HG03354 (cell line): ENCODE results near the gene PNPLA2.

Experiments
- ATAC-seq: cut with Tn5 transposase; IDR thresholded peaks from one replicate; pipeline ENCODE4 v1.9.1; 2021; ENCODE audit warnings: mild to moderate bottlenecking; ENCODE audit not compliant: unreplicated experiment, poor library complexity, severe bottlenecking

The PNPLA2 gene

DNA sequence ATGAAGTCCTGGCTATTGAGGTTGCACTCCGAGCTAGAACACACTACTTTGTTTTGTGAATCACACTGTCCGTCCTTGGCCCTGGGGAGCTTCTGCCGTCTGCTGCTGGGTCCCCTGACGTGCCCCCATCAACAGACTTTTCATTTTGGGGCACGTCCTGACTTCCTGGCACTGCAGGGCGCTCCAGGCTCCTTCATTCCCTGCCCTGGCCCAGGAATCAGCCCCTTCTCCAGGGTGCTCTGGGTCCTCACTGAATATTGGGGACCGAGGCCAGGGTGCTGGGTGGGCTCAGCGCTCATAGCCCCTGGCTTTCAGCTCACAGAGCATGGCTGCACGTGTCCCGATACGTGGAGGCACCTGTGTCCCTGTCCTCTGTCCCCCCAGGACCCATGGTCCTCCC, 46.2 kb downstream of the PNPLA2 start:
- ATAC-seq = no peak

DNA sequence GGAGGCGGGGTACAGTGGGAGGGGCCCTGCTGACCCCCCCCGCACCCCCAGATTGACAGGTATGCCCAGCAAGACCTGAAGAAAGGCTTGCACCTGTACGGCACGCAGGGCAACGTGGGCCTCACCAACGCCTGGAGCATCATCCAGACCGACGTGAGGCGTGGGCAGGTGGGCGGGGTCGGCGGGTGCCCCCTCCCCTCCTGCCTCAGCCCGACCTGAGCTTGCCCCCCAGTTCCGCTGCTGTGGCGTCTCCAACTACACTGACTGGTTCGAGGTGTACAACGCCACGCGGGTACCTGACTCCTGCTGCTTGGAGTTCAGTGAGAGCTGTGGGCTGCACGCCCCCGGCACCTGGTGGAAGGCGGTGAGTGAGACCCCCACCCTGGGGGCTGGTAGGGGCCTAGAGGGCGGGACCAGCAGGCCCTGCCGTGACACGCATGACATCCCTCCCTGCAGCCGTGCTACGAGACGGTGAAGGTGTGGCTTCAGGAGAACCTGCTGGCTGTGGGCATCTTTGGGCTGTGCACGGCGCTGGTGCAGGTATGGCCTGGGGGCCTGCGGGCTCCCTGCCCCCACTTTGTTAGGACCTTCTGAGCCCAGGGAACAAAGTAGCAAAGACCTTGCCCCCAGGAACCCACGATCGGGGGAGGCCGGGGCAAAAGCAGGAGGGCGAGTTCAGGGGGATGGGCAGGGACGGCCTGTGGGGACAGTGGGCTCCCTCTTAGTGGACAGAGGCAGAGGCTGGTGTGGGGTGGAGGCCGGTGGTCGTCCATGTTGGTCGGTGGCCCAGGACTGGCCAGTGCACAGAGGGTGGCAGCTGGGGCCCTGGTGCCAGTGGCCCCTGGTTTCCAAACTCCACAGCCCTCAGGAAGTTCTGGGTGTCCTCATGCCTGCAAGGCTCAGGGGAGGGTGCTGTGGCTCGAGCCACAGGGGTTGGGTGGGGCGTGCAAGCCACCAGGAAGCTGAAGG, 47.0 kb downstream of the PNPLA2 start:
- ATAC-seq = no peak

DNA sequence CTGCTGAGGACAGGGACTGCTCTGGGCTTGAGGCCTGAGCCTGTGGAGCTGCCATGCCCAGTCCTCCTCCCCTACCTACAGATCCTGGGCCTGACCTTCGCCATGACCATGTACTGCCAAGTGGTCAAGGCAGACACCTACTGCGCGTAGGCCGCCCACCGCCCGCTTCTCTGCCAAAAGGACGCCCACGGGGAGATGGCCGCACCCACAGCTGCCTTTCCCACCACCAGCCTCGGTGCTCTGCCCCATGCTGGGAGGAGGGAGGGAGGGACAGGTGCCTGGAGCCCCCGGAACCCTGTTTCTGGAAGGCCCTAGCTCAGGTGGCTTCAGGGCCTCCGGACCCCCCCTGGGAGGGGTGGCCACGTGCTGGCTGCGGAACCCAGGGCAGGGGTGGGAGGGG, 47.8 kb downstream of the PNPLA2 start:
- ATAC-seq = no peak

DNA sequence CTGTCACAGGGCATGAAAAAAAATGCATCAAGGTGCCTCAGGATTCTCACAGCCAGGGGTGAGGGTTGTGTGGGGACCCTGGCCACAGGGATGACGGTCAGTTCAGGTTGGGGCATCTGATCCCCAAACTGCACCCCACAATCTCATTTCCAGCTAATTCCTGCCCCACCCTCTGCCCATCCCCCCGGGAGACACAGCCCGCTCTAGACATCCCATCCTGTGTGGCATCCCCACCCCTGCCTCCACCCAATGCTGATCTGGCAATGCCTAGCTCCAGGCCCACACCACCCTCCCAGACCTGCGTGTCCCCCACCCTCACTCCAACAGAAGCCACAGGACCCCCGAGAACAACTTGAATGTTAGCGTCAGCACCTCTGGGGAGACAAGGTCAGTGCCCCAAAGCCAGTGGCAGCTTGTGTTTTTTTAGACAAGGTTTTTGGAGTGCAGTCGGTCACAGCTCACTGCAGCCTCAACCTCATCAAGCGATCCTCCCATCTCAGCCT, 49.2 kb downstream of the PNPLA2 start:
- ATAC-seq = no peak

DNA sequence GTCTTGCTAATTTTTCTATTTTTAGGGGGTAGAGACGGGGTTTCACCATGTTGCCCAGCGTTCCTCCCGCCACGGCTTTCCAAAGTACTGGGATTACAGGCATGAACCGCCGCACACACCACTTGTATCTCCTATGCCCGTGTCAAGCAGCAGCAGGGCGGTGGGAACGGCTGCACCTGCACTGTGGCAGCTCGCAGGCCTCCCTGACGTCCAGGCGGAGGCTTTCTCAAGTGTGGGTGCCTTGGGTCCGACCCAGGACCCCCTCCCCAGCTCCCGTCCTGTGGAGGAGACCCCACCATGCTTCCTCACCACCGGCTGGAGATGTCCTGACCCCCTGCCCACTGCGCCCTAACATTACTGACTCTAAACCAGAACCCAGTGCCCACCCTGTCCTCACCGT, 49.7 kb downstream of the PNPLA2 start:
- no peak for ATAC-seq

DNA sequence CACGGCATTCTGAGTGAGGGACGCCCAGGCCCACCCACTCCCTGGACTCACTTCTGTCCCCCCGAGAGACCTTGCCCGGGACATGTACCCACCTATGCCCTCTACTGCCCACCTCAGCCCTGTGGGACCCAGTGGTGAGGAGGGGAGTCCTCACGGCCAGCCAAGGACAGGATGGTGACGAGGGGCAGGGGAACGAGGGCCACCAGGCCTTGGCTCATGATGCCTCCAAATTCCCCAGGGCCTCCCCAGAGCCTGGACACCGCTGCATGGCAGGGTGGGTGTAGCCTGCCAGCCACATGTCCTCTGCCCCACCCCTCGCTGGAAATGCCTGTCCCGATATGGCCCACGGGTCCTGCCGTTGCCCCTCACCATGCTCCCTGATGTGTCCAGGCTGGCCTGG, 50.1 kb downstream of the PNPLA2 start:
- no peak for ATAC-seq

DNA sequence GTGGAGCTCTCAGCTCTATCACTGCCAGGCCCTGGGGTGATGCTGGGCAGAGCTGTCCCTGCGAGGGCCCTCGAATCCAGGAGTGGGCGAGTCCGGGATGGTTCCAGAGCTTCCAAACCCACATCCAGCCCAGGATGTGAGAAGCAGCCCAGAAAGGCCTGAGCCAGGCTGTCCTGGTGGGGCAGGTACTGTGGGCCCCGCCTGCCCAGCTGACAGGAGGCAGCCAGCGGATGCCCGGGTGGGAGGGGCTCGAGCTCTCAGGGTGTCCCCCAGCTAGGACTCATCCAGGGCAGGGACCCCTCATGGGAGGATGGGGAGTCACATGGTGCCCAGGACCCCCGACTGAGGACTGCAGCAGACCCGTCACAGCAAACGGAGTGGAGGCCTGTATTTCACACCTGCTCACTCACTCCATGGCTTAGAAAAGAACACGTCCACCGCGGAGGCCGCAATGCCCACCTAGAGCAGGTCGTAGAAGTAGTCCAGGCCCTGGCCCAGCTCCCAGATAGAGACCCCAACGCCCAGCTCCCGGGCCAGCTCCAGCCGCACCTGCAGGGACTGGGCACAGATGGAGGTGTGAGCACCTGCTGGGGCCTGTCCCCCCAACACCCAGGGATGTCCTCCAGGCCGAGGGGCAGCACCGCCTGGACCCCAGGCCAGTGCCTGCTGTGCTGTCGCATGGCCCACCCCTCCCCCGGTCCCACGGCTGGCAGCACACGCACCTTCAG, 50.8 kb downstream of the PNPLA2 start:
- no peak for ATAC-seq

DNA sequence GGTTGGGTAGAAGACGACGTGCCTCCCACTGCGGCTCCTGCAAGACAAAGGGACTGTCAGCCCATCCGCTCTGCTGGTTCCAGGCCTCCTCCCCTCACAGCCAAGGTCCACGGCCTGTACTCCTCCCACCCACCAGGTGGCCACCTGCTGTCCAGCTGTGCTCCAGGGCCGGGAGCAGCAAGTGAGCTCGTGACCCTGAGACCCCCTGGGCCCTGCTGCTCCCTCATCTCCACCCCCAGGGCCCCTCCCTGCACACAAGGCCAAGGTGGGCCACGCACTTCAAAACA, 51.4 kb downstream of the PNPLA2 start:
- ATAC-seq = no peak

DNA sequence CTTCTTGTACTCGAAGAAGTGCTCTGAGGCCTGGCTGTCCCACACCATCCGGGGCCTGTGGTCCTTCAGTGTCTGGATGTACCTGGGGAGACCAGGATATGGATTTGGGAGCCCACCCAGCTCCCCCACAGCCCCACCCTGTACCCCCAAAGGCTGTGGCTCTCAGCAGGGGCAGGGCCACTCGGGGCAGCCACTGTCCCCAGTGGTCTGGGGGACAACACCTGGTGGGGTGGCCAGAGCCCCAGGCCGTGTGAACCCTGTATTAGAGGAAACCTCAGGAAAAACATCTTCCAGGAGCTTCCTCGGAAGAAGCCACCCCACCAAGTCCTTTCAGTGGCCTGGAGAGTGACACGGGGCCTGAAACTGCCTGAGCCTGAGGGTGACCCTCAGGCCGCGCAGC, 51.7 kb downstream of the PNPLA2 start:
- ATAC-seq = no peak

DNA sequence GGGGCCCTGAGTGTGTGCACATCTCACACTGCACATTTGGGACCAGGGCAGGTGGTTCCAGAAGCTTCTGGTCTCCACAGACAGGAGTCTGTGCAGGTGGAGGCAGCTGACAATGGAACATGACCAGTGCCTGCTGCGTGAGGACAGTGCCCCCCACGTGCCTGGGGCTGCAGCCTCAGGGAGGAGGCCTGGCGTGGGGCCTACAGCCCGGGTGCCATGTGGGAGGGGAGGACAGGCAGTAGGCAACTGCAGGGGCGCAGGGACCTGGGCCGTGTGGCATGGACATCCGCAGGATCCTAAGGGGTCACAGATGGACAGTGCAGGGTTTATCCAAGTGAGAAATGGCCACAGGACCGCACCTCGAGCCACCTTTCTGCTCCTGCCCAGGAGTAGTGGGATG, 52.8 kb downstream of the PNPLA2 start:
- no peak for ATAC-seq

DNA sequence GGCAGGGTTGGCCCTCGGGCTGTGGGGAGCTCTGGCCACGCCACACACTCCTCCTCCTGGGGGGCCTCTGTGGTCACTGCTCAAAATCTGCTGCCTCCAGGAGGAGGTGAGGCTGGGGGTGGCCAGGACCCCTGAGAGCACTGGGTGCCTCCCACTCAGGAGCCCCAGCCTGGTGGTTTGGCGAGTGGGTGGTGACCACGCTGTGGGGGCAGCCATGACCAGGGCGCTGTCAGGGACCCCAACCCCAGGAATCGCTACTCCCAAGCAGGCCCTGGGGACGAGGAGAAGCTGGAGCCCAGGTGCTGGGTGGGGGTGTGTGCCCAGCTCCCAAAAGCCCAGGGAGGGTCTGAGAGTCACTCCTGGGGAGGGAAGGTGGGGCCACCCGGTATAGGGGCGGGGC, 54.1 kb downstream of the PNPLA2 start:
- no peak for ATAC-seq

DNA sequence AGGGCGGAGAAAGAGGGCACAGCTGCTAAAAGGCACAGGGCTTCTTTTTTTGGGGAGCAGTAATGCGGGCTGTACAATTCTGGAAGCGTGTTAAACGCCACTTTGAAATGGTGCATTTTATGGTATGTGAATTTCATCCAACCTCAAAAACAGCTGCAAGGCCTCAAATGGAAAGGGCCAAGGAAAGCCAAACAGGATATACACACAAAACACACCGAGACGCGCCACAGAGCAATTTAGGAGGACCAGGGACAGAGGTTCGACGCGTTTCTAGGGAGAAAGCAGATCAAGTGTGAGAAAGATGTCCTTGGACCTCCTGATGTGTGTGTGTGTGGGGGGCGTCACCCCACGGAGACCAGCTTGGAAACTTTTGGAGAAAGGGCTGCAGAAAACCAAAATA, 55.0 kb downstream of the PNPLA2 start:
- no peak for ATAC-seq
